HG03354 (cell line): Measurements from ENCODE around the gene RPS21.

Experiments
- ATAC-seq: cut with Tn5 transposase; IDR thresholded peaks from one replicate; pipeline ENCODE4 v1.9.1; 2021; ENCODE audit warnings: mild to moderate bottlenecking; ENCODE audit not compliant: unreplicated experiment, poor library complexity, severe bottlenecking

The RPS21 gene

DNA sequence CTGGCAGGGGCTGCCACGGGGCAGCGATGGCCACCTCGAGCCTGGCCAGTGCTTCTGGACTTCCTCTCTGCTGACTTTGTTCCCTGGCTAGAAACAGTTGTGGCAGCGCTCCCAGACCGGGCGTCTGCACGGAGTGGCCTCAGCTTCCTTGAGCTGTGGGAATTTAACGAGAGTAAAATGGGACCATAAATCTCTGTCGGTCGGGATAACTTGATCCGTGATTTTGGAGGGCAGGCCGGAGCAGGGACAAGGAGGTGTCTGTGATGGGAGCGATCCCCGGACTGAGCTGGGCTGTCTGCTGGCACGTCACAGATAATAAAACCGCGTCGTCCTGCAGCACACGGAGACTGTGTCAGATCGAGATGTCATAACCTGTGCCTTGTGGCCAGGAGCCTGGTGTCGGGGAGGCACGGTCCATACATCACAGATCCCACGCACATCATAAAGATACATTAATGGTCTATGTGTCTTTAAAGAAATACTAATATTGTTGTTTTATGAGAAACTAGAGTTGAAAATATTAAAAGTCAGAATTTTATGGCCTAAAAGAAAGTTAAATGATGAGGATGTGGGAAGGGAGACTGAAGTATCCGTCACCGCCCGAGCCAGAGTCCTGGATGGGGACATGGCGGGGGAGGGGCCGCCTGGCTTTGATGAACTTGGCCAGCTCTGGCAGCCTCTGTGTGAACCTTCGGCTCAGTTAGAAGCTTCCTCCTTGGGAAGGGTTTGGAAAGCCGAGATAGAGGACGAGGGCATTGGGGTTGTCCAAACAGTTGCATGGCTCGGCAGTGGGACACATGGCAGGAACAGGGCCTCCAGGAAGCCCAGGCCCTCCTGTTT lies 47.0 kb downstream of the RPS21 start:
- no peak for ATAC-seq

DNA sequence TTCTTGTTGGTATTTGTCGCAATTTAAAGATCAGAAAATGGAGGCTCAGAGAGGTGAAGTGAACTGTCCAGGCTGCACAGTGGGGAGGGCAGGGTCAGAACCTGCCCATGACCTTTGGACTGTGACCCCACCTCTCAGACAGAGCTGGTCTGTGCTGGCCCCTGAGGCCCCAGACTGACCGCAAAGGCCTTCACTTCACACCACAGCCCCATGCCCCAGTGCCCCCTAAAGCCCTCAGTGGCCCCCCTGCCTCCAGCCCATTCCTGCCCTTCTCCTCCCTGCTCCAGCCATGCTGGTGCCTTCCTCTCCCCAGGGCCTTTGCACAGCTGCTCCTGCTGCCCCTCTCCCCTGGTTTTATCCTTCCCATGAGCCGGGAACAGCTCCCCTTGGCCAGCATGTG lies 49.8 kb downstream of the RPS21 start:
- ATAC-seq = no peak

DNA sequence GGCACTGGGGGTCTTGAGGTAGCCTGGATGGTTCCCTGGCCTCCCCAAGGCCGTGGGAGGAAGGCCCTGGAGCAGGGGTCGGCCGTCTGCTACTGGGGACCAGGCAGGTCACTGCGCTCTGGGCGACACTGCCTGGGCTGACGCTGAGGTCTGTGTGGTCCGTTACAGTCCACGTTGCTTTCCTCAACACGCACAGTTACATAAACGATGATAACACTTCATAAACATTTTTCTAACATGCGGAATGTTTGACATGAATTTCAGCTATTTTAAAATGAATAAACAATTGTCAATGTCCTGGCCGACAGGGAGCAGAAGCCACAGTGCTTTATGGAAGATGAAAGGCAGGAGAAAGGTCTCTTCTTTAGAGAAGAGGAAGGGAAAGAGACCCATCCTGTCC lies 50.6 kb downstream of the RPS21 start:
- ATAC-seq = no peak

DNA sequence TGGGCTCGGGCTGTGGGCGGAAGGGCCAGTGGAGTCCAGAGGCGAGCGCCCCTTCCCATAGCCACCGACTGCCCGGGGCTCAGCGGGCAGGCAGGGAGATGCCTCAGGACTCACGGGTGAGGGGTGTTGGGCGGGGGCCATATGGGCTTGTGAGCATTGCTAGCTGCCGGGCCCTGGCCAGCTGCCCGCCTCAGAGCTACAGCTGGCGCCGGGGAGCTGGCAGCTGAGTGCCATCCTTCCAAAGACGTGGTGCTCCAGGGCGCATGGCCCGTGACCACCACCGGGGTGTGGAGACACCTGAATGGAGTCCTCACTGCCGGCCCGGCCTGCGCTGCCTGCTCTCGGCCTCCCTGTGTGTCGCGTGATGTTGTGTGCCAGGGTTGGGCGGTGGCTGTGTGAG lies 51.0 kb downstream of the RPS21 start:
- no peak for ATAC-seq
